Measurements from ENCODE around the gene ERVK3-1.

DNA sequence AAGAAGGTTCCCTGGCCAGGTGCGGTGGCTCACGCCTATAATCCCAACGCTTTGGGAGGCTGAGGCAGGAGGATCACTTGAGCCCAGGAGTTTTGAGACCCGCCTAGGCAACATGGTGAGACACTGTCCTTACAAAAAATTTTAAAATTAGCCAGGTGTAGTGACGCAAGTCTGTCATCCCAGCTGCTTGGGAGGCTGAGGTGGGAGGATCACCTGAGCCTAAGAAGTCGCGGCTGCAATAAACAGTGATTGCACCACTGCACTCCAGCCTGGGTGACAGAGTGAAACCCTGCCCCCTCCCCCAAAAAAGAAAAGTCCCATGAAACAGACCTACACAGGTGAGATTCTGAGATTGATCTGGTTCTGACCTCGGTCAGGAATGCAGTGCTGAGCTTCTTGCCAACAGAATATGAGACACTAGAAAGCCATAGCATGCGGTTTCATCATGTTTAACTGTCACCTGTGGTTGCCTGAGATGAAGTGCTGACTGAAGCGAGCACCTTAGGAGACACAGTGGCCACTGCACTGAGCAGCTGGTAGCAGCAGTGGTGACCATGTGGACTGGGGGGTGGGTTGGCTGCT is 50.1 kb downstream of the ERVK3-1 start:
- TF ChIP-seq POLR2A (IDR thresholded peaks at IDR 0.05): no peak
- TF ChIP-seq, protein P1, sequence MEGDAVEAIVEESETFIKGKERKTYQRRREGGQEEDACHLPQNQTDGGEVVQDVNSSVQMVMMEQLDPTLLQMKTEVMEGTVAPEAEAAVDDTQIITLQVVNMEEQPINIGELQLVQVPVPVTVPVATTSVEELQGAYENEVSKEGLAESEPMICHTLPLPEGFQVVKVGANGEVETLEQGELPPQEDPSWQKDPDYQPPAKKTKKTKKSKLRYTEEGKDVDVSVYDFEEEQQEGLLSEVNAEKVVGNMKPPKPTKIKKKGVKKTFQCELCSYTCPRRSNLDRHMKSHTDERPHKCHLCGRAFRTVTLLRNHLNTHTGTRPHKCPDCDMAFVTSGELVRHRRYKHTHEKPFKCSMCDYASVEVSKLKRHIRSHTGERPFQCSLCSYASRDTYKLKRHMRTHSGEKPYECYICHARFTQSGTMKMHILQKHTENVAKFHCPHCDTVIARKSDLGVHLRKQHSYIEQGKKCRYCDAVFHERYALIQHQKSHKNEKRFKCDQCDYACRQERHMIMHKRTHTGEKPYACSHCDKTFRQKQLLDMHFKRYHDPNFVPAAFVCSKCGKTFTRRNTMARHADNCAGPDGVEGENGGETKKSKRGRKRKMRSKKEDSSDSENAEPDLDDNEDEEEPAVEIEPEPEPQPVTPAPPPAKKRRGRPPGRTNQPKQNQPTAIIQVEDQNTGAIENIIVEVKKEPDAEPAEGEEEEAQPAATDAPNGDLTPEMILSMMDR (IDR thresholded peaks at IDR 0.05): no peak

Data from breast epithelium (tissue), 3 donors.